ENCODE data around the gene NDUFS7.
"Not testable (repeated sequence)": the region's sequence is repeated elsewhere in the genome, so short reads cannot be mapped to it uniquely, and the experiment has no call there.

The NDUFS7 gene

DNA sequence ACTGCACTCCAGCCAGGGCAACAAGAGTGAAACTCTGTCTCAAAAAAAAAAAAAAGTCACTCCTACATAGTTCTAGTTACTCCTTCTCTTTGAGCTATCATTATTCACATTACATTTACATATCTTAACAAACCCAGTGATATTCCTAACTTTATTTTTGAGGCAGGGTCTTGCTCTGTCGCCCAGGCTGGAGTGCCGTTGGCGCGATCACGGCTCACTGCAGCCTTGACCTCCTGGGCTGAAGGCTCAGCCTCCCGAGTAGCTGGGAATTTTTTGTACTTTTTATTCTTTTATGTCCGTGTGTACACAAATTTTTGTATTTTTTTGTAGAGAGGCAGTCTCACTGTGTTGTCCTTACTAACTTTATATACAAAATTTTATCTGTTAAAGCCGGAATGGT is 53.9 kb downstream of the NDUFS7 start:
- in situ Hi-C loops (cut with MboI; ENCODE audit: low sequenced_read_pairs, unreplicated experiment), result no loop called here
- no peak for DNase-seq (ENCODE audit: low spot score)
- TF ChIP-seq, protein P1, sequence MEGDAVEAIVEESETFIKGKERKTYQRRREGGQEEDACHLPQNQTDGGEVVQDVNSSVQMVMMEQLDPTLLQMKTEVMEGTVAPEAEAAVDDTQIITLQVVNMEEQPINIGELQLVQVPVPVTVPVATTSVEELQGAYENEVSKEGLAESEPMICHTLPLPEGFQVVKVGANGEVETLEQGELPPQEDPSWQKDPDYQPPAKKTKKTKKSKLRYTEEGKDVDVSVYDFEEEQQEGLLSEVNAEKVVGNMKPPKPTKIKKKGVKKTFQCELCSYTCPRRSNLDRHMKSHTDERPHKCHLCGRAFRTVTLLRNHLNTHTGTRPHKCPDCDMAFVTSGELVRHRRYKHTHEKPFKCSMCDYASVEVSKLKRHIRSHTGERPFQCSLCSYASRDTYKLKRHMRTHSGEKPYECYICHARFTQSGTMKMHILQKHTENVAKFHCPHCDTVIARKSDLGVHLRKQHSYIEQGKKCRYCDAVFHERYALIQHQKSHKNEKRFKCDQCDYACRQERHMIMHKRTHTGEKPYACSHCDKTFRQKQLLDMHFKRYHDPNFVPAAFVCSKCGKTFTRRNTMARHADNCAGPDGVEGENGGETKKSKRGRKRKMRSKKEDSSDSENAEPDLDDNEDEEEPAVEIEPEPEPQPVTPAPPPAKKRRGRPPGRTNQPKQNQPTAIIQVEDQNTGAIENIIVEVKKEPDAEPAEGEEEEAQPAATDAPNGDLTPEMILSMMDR (IDR thresholded peaks at IDR 0.05; ENCODE audit: borderline replicate concordance, control extremely low read depth, extremely low read depth, insufficient read depth, missing control alignments), result no peak

DNA sequence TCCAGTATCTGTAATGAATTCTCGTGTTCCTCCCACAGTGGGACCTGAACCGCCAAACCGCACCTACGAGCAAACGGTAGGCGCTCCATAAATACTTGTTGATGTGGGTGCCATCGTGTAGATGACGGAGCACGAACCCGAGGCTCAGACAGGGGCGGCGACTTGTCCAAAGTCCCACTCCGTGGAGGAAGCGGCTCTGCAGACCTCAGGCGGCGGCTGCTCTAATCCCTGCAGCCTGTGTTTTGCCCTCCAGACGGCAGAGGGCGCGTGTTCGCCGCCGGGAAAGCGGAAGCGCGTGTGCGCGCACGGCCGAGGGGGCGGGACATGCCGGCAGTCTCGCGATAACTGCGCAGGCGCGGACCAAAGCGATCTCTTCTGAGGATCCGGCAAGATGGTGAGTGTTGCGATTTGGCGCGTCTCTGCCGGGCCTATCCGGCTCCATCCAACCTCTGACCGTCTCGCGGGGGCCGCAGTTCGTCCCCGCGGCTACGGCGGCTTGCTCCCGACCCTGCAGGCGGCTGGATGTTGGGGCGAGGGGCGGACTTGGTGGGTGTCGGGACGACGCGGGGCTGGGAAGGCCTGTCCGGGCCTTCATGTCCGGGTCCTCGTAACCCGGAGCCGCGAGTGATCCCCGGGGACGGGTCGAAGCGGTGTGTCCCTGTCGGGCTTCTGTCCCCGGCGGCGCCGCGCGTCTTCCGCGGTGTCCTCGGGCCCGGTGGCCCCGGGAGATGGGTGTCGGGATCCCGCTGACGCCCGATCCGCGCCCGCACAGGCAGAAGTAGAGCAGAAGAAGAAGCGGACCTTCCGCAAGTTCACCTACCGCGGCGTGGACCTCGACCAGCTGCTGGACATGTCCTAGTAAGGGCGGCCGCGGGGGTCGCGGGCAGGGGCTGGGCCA is 54.6 kb downstream of the NDUFS7 start, which contains the start of gene RPS15:
TSS of gene RPS15 (plus strand) at position 362 of the 898 bp plus-strand sequence. CDS start at position 392, 30 bp downstream.
- TF ChIP-seq, protein P1 (IDR thresholded peaks at IDR 0.05; ENCODE audit: borderline replicate concordance, control extremely low read depth, extremely low read depth, insufficient read depth, missing control alignments), result peak; percentile 98

GRCh38 chr19:1438933-1439354 is 55.2 kb downstream of the NDUFS7 start:
- in situ Hi-C loops (cut with MboI; ENCODE audit: low sequenced_read_pairs, unreplicated experiment), result no loop called here
- no peak for DNase-seq (ENCODE audit: low spot score)
- TF ChIP-seq, protein P1 (IDR thresholded peaks at IDR 0.05; ENCODE audit: borderline replicate concordance, control extremely low read depth, extremely low read depth, insufficient read depth, missing control alignments), result no peak

More for the DNA sequence above, 54.6 kb downstream of the NDUFS7 start, which contains the start of gene RPS15:
- in situ Hi-C loops (cut with MboI; ENCODE audit: low sequenced_read_pairs, unreplicated experiment), result no loop called here
- peak; percentile 99 for DNase-seq (ENCODE audit: low spot score)

- in situ Hi-C loops (cut with MboI; ENCODE audit: low sequenced_read_pairs, unreplicated experiment), result not testable (repeated sequence)
Observed at GRCh38 chr19:1439525-1440417, 56.1 kb downstream of the NDUFS7 start.

GRCh38 chr19:1440418-1440801 is 56.7 kb downstream of the NDUFS7 start:
- no peak for DNase-seq (ENCODE audit: low spot score)
- in situ Hi-C loops (cut with MboI; ENCODE audit: low sequenced_read_pairs, unreplicated experiment), result no loop called here
- TF ChIP-seq, protein P1 (IDR thresholded peaks at IDR 0.05; ENCODE audit: borderline replicate concordance, control extremely low read depth, extremely low read depth, insufficient read depth, missing control alignments), result no peak

More at GRCh38 chr19:1439525-1440417, 56.1 kb downstream of the NDUFS7 start:
- DNase-seq (ENCODE audit: low spot score), result not testable (repeated sequence)

DNA sequence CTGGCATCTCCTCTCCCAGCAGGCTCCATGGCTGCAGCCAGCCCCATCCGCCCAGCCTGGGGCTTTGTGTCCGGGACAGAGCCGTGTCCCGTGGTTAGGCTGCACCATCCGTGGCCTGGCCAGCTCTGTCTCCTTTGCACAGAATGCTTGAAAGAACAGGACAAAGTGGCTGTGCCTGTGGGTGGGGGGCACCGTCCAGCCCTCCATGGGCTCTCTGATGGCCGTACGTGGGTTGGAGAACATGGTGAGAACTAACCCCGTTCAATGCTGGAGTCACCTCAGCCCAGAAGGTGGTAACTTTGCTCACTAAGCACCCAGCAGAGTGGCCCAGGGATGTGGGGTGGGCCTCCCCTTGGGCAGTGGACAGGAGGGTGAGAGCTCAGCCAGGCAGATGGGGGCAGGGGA is 57.3 kb downstream of the NDUFS7 start:
- TF ChIP-seq, protein P1 (IDR thresholded peaks at IDR 0.05; ENCODE audit: borderline replicate concordance, control extremely low read depth, extremely low read depth, insufficient read depth, missing control alignments), result no peak
- in situ Hi-C loops (cut with MboI; ENCODE audit: low sequenced_read_pairs, unreplicated experiment), result no loop called here
- DNase-seq (ENCODE audit: low spot score), result no peak
